H1 (cell line): ENCODE data around the gene FGF14. TPM values are rescaled to one million over a fixed set of nuclear protein-coding genes. Genes with fewer than 3 reads are reported as not detected.

ENCODE experiments used
- CTCF ChIA-PET: fragments of 300-600 bp; sonication (Branson Sonifier 250); formaldehyde crosslinking; loops from one replicate; lab custom pipeline; 2021; ENCODE audit not compliant: partially characterized antibody; lab: Charles Lee
- POLR2A ChIA-PET: fragments of 300-600 bp; sonication (Branson Sonifier 250); formaldehyde crosslinking; loops from one replicate; lab custom pipeline; 2021; ENCODE audit warnings: inconsistent platforms; ENCODE audit not compliant: partially characterized antibody; lab: Charles Lee
- DNase-seq, 2 experiments: peaks; one replicate each; pipeline versions ENCODE4 v3.0.0 to v3.0.0-alpha.2; 2010 to 2022; ENCODE audit warnings: low spot score in 2 of 2, low read depth in 1 of 2, mixed read lengths in 1 of 2
- FAIRE-seq: peaks from 2 replicates; lab custom pipeline; 2011; peaks lifted over from hg19 to GRCh38; lab: Jason Lieb, UNC
- H2AFZ ChIP-seq: 2 replicates; pipeline ENCODE4 v1.8.1; 2012; ENCODE audit warnings: low read length, inconsistent platforms
- H2AK5ac ChIP-seq: 2 replicates; pipeline ENCODE4 v1.6.1; 2013; ENCODE audit warnings: low read depth, low read length
- H2BK120ac ChIP-seq: replicated peaks from 2 replicates; pipeline ENCODE3; 2013; ENCODE audit warnings: low read depth, low read length, inconsistent platforms
- H2BK12ac ChIP-seq: 2 replicates; pipeline ENCODE4 v1.6.1; 2013; ENCODE audit warnings: low read depth, low read length
- H2BK15ac ChIP-seq: 2 replicates; pipeline ENCODE4 v1.6.1; 2013; ENCODE audit warnings: low read length
- H2BK20ac ChIP-seq: 2 replicates; pipeline ENCODE4 v1.6.1; 2013; ENCODE audit warnings: low read length
- H2BK5ac ChIP-seq: 2 replicates; pipeline ENCODE4 v1.6.1; 2013; ENCODE audit warnings: low read depth, low read length
- H3K14ac ChIP-seq: 2 replicates; pipeline ENCODE4 v1.6.1; 2013; ENCODE audit warnings: inconsistent platforms; ENCODE audit not compliant: insufficient read length
- H3K18ac ChIP-seq: 2 replicates; pipeline ENCODE4 v1.6.1; 2013; ENCODE audit warnings: low read length; ENCODE audit errors: extremely low read depth
- H3K23ac ChIP-seq: 2 replicates; pipeline ENCODE4 v1.6.1; 2013; ENCODE audit warnings: inconsistent platforms; ENCODE audit not compliant: insufficient read length
- H3K23me2 ChIP-seq: 2 replicates; pipeline ENCODE4 v1.6.1; 2013; ENCODE audit warnings: low read depth, low read length
- H3K27ac ChIP-seq: 2 replicates; pipeline ENCODE4 v1.6.1; 2011; ENCODE audit warnings: low read depth, low read length, inconsistent platforms
- H3K27me3 ChIP-seq, 4 experiments: replicated peaks in 1 of 4; 1 replicate in 1 of 4; 2 replicates in 3 of 4; pipeline versions ENCODE4 v1.6.1 to v1.8.1; 2011 to 2013; ENCODE audit warnings: low read length in 3 of 4, mild to moderate bottlenecking in 3 of 4, inconsistent platforms in 2 of 4, mixed read lengths in 2 of 4, moderate library complexity in 1 of 4; ENCODE audit not compliant: control insufficient read depth in 3 of 4, insufficient read depth in 3 of 4; ENCODE audit errors: extremely low read depth in 1 of 4
- H3K36me3 ChIP-seq, 4 experiments: 2 replicates each; pipeline versions ENCODE4 v1.6.1 to v1.8.1; 2011 to 2013; ENCODE audit warnings: mild to moderate bottlenecking in 4 of 4, low read length in 3 of 4, moderate library complexity in 2 of 4, control low read depth in 1 of 4, inconsistent platforms in 1 of 4; ENCODE audit not compliant: insufficient read depth in 4 of 4, control insufficient read depth in 2 of 4
- H3K4ac ChIP-seq: replicated peaks from 2 replicates; pipeline ENCODE3; 2013; ENCODE audit warnings: low read length, low read depth, mixed read lengths, inconsistent platforms; ENCODE audit not compliant: insufficient read length
- H3K4me1 ChIP-seq, 4 experiments: replicated peaks in 1 of 4; 1 replicate in 1 of 4; 2 replicates in 3 of 4; pipeline versions ENCODE4 v1.6.1 to v1.8.1; 2011 to 2013; ENCODE audit warnings: low read length in 3 of 4, inconsistent platforms in 2 of 4, mixed read lengths in 1 of 4; ENCODE audit not compliant: insufficient read depth in 4 of 4, control insufficient read depth in 3 of 4
- H3K4me2 ChIP-seq, 2 experiments: 2 replicates each; pipeline versions ENCODE4 v1.6.1 to v1.8.1; 2011 to 2013; ENCODE audit warnings: low read depth in 2 of 2, low read length in 2 of 2, control low read depth in 1 of 2, inconsistent platforms in 1 of 2, mild to moderate bottlenecking in 1 of 2; ENCODE audit not compliant: insufficient read depth in 1 of 2
- H3K4me3 ChIP-seq, 4 experiments: fragments of 200-600, 300-600 bp in 1 of 4; sonication (generic), shearing (Covaris generic), sonication (Bioruptor Twin) in 1 of 4; 2 replicates each; pipeline versions ENCODE4 v1.5.1 to v1.8.1; 2011 to 2016; ENCODE audit warnings: low read length in 4 of 4, low read depth in 3 of 4, control low read depth in 2 of 4, inconsistent platforms in 2 of 4, mild to moderate bottlenecking in 2 of 4, mixed read lengths in 1 of 4, moderate library complexity in 1 of 4; ENCODE audit not compliant: insufficient read depth in 2 of 4; ENCODE audit errors: extremely low read depth in 1 of 4
- H3K56ac ChIP-seq: replicated peaks from 2 replicates; pipeline ENCODE3; 2013; ENCODE audit warnings: low read depth, mild to moderate bottlenecking, mixed read lengths, low read length, inconsistent platforms; ENCODE audit not compliant: insufficient read length
- H3K79me1 ChIP-seq: 2 replicates; pipeline ENCODE4 v1.6.1; 2013; ENCODE audit warnings: low read depth, low read length, control low read depth
- H3K79me2 ChIP-seq, 2 experiments: 2 replicates each; pipeline versions ENCODE4 v1.6.1 to v1.8.1; 2012 to 2013; ENCODE audit warnings: low read length in 2 of 2, mild to moderate bottlenecking in 2 of 2, inconsistent platforms in 1 of 2; ENCODE audit not compliant: insufficient read depth in 2 of 2, control insufficient read depth in 1 of 2
- H3K9ac ChIP-seq, 4 experiments: replicated peaks in 1 of 4; 1 replicate in 1 of 4; 2 replicates in 3 of 4; pipeline versions ENCODE4 v1.6.1 to v1.8.1; 2011 to 2013; ENCODE audit warnings: low read depth in 3 of 4, low read length in 3 of 4, control low read depth in 2 of 4, mild to moderate bottlenecking in 2 of 4, moderate library complexity in 2 of 4, inconsistent platforms in 1 of 4; ENCODE audit errors: extremely low read depth in 1 of 4
- H3K9me3 ChIP-seq, 2 experiments: 2 replicates each; pipeline versions ENCODE4 v1.6.1 to v1.8.1; 2012 to 2013; ENCODE audit warnings: mild to moderate bottlenecking in 2 of 2, moderate library complexity in 2 of 2, control low read depth in 1 of 2, inconsistent platforms in 1 of 2, low read depth in 1 of 2, low read length in 1 of 2, mixed read lengths in 1 of 2; ENCODE audit not compliant: insufficient read depth in 2 of 2
- H4K20me1 ChIP-seq, 2 experiments: replicated peaks in 1 of 2; 2 replicates each; pipeline versions ENCODE3 to v1.8.1; 2011 to 2013; ENCODE audit warnings: inconsistent platforms in 2 of 2, low read length in 2 of 2, mild to moderate bottlenecking in 1 of 2; ENCODE audit not compliant: insufficient read depth in 2 of 2, control insufficient read depth in 1 of 2
- H4K5ac ChIP-seq: 2 replicates; pipeline ENCODE4 v1.6.1; 2013; ENCODE audit warnings: low read length, low read depth, mixed read lengths, inconsistent platforms; ENCODE audit not compliant: insufficient read length
- H4K8ac ChIP-seq: 2 replicates; pipeline ENCODE4 v1.8.0; 2013; ENCODE audit warnings: mild to moderate bottlenecking, moderate library complexity, low read length, inconsistent platforms; ENCODE audit not compliant: insufficient read depth; ENCODE audit errors: extremely low read depth
- H4K91ac ChIP-seq: replicated peaks from 2 replicates; pipeline ENCODE3; 2013; ENCODE audit warnings: low read length, mixed read lengths, inconsistent platforms; ENCODE audit not compliant: insufficient read length
- CHD2 ChIP-seq: IDR thresholded peaks from 2 replicates; pipeline ENCODE4 v1.6.1; 2012; ENCODE audit warnings: low read length, improper control_type of control experiment
- CREB1 ChIP-seq: IDR thresholded peaks from 2 replicates; pipeline ENCODE4 v1.6.1; 2012; ENCODE audit warnings: inconsistent platforms
- NANOG ChIP-seq: IDR thresholded peaks from 2 replicates; pipeline ENCODE4 v1.6.1; 2011; ENCODE audit warnings: low read length, low read depth, mild to moderate bottlenecking, inconsistent platforms; ENCODE audit not compliant: insufficient read depth, poor library complexity, severe bottlenecking
- RFX5 ChIP-seq: IDR thresholded peaks from 2 replicates; pipeline ENCODE4 v1.6.1; 2011; ENCODE audit warnings: low read depth, low read length, improper control_type of control experiment, borderline replicate concordance
- YY1 ChIP-seq: IDR thresholded peaks from 2 replicates; pipeline ENCODE4 v1.6.1; 2011; ENCODE audit warnings: low read depth, mild to moderate bottlenecking, low read length
- WGBS, 2 experiments: shearing (Covaris generic) in 1 of 2; methylation state at CpG; one replicate each; pipeline versions ENCODE4 v1.1.6 to v1.1.7; 2013 to 2015; ENCODE audit warnings: low lambda C conversion rate in 2 of 2, mixed read lengths in 2 of 2, inconsistent platforms in 1 of 2, low coverage in 1 of 2, missing lambda C conversion rate in 1 of 2; ENCODE audit not compliant: insufficient replicate concordance in 2 of 2, insufficient coverage in 1 of 2, insufficient read length in 1 of 2; ENCODE audit errors: extremely low coverage in 1 of 2, missing lambda C conversion rate in 1 of 2; 5-methylcytosine and 5-hydroxymethylcytosine counted together
- polyA plus RNA-seq, 7 experiments: library from polyadenylated mRNA; depleted of rRNA in 3 of 7; stranded (reverse) in 5 of 7; unstranded in 2 of 7; fragments of >200 nt in 5 of 7; fragments of 200-250 nt in 2 of 7; gene quantifications; 1 replicate in 5 of 7; 2 replicates in 1 of 7; 4 replicates in 1 of 7; pipeline versions ENCODE4 v1.2.1 to v1.2.3, GENCODE V29; 2011 to 2013; ENCODE audit warnings: missing spikeins in 2 of 7, mixed read lengths in 2 of 7
- total RNA-seq: library from RNA; stranded (reverse); fragmentation: NEBNext Ultra II Directional; extraction: Animal tissue kit (Norgen Biotek cat#: 25700); gene quantifications from 2 replicates; pipeline ENCODE4 v1.2.1, GENCODE V29; 2021
- TF ChIP-seq, protein P1 (sequence below): IDR thresholded peaks from 2 replicates; pipeline ENCODE4 v1.6.1; 2011; ENCODE audit warnings: low read depth, mild to moderate bottlenecking, low read length; ENCODE audit not compliant: insufficient read depth

The FGF14 gene
- total and polyA plus RNA-seq, 2 of the 8 experiments (the other 6 are each of a cell fraction or from before 2014, with no cell fraction given), result 0.05 to 0.58 TPM

DNA sequence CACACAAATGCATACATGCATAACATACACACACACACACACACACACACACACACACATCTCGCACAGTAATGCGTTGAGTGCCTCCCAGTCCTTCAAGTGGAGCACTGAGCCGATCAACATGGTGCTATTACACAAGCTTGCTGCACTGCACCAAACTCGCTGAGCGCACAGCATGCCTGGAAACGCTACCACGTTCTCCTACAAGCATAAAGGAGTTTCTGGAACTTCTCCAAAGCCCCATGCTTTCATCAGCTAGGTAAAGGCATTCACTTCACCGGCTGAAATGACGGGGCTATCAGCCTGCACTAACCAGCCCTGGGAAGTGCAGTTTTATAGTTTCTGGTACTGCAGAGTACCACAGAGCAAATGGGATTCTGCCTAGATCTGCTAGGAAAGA, 92.7 kb downstream of the FGF14 start:
- no peaks in the 10 kb centered on the region for H3K27me3 ChIP-seq
- no peaks in the 10 kb centered on the region for H3K79me2 ChIP-seq
- H3K36me3 ChIP-seq, result no peaks in the 10 kb centered on the region
- no peak overlapping the region for H2AK5ac ChIP-seq
- H2AFZ ChIP-seq, result peak overlapping the region; percentile 78; the same call in 1 of the 2 replicates
- H2BK5ac ChIP-seq, result no peak overlapping the region
- H2BK12ac ChIP-seq, result no peak overlapping the region
- H3K23ac ChIP-seq, result no peak overlapping the region
- no peak overlapping the region for H3K18ac ChIP-seq
- POLR2A ChIA-PET, result no interaction called here
- no peaks in the 10 kb centered on the region for H3K23me2 ChIP-seq
- H2BK15ac ChIP-seq, result no peak overlapping the region
- H4K5ac ChIP-seq, result no peak overlapping the region
- no peak overlapping the region for H3K56ac ChIP-seq
- H3K79me1 ChIP-seq, result no peaks in the 10 kb centered on the region
- CTCF ChIA-PET, result interaction anchor here (0.6 kb wide), 1 partner anchor 272 kb away, joined by 3 read pairs; no protein-coding TSS in a partner anchor
- no peak overlapping the region for H3K9ac ChIP-seq
- no peak overlapping the region for H4K8ac ChIP-seq
- H2BK20ac ChIP-seq, result no peak overlapping the region
- FAIRE-seq, result no peak
- no peak overlapping the region for H3K14ac ChIP-seq
- H3K27ac ChIP-seq, result no peak overlapping the region
- no peak overlapping the region for H2BK120ac ChIP-seq
- no peak for TF ChIP-seq RFX5
- TF ChIP-seq CREB1, result no peak
- TF ChIP-seq NANOG, result no peak
- TF ChIP-seq, protein P1, sequence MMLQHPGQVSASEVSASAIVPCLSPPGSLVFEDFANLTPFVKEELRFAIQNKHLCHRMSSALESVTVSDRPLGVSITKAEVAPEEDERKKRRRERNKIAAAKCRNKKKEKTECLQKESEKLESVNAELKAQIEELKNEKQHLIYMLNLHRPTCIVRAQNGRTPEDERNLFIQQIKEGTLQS, result no peak
- TF ChIP-seq YY1, result no peak
- TF ChIP-seq CHD2, result no peak
- no peaks in the 10 kb centered on the region for H3K4me1 ChIP-seq
- no peak overlapping the region for H3K4me3 ChIP-seq
- no peak for DNase-seq
- no peak overlapping the region for H3K4ac ChIP-seq
- 90% methylated on average over 9 of the region's 9 CpGs; no CpG with 5 or more reads in 1 of the 2 experiments for WGBS, 2 experiments
- no peaks in the 10 kb centered on the region for H4K20me1 ChIP-seq
- H4K91ac ChIP-seq, result no peak overlapping the region
- H3K4me2 ChIP-seq, result no peak overlapping the region
- H3K9me3 ChIP-seq, result no peaks in the 10 kb centered on the region
